ENCODE measurements around the gene DENND1B.
"Not testable (repeated sequence)": the region's sequence is repeated elsewhere in the genome, so short reads cannot be mapped to it uniquely, and the experiment has no call there.

Gene DENND1B

DNA sequence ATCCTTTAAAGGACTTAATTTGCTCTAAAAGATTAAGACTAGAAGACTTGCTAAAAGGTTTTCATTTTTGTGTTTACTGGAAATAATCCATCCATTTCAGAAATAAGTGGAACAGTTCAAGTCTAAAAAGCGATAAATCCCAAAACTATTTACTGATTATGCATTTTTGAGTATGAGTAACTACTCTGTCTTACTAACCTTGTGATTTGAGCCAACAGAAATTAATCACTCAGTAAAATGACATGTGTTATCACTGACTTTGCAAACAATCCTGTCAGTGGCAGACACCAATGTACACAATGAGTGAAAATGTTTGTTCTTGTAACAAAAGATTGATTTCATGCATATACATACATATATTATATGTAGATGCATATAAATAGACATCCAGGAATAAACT lies 218.0 kb downstream of the DENND1B start:
- DNase-seq (ENCODE audit: low spot score), result no peak

DNA sequence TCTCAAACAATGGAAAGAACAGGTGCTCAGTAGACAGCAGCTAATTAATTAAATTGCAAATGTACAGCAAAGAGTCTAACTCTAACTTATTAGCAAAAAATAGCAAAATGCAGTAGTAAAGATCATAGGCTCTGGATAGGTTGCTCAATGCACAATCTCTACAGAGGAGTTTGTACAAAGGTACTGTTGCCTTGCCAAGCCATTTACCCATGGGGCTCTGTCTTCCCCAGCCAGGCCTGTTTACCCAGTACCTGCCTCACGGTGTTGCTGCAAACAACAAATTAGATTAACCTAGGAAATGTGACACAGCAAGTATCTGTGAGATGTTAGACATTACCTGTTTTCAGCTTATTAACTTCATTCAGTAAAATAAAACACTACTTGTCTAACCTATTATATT lies 222.0 kb downstream of the DENND1B start:
- no peak for DNase-seq (ENCODE audit: low spot score)

DNA sequence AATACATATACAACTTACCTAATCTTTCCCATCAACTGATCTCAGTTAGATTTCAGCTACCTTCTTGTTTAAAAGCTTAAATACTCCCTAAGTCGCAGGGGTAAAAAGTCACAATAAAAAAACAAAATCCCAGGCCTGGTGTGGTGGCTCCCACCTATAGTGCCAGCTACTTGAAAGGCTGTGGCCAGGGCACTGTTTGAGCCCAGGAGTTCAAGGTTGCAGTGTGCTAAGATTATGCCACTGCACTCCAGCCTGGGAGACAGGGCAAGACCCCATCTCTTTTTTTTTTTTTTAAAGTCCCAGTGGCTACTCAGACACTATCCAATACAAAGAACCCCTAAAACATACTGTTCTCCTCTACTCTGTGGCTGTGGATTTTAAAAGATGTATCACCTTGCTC lies 228.3 kb downstream of the DENND1B start:
- DNase-seq (ENCODE audit: low spot score), result no peak

DNA sequence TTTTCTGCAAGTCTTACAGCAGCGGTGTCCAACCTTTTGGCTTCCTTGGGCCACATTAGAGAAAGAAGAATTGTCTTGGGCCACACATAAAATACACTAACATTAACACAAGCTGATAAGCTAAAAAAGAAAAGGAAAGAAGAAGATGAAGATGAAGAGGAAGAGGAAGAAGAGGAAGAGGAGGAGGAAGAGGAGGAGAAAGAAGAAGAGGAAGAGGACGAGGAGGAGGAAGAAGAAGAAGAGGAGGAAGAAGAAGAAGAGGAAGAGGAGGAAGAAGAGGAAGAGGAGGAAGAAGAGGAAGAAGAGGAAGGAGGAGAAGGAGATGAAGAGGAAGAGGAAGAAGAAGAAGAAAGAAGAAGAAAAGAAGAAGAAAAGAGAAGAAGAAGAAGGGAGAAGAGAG lies 230.7 kb downstream of the DENND1B start:
- no peak for DNase-seq (ENCODE audit: low spot score)

DNA sequence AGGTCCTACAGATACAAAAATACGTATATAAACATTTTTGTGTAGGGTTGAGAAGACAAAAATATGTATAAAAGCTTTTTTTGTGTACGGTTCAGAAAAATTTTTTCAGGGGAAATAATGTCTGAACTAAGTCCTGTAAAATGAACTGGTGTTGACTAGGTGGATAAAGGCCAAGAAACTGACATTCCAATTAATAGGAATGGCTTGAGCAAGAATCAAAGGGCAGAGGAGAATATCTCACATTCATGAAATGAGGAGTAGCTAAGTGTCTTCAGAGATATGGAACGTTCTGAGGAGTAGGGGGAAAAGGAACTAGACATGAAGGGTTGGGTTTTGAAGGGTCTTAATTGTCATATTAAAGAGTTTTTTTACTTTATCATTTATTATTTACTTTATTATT lies 231.2 kb downstream of the DENND1B start:
- no peak for DNase-seq (ENCODE audit: low spot score)

DNA sequence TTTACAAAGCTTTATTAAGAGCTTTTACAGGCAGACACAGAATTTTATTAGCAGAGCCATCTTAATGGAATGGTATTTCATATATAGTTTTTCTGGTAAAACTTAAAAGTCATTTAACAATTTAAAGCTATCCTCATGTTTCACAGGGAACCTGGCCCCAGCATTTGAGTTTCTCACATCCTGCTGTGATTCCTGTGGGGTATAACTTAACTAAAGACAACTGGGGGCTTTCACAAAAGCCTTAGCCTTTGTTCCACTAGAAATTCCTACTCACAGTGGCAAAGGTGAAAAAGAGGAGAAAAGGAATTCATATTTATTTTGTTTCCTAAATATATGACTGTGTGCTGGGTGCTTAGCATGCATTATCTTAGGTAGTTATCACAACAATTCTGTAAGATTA lies 233.9 kb downstream of the DENND1B start:
- DNase-seq (ENCODE audit: low spot score), result no peak

DNA sequence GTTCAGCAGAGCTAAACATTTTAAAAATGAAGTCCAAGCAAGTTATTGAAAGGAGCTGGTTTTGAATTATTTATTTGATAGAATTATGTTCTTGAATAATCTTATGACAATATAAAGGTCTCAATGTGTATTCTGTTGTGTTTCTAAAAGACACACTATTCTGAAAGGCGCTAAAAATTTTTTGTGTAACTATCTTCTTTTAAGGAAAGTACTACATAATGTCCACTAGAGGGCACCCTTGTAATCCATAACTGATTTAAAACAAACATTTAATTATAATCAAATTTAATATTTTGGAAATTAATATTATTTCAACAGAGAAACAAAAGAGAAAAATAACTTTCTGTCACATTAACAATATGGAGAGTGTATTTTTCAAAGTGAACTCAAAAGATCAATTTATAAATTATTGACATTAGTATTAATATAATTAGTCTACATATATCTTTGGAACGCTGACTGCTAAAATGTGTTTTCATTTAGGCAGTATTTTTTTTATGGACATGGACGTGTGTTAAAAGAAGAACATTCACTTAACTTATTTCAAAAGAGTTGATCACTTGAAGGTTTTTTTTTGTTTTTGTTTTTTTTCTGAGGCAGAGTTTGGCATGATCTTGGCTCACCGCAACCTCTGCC lies 248.4 kb downstream of the DENND1B start:
- DNase-seq (ENCODE audit: low spot score), result peak; percentile 12

DNA sequence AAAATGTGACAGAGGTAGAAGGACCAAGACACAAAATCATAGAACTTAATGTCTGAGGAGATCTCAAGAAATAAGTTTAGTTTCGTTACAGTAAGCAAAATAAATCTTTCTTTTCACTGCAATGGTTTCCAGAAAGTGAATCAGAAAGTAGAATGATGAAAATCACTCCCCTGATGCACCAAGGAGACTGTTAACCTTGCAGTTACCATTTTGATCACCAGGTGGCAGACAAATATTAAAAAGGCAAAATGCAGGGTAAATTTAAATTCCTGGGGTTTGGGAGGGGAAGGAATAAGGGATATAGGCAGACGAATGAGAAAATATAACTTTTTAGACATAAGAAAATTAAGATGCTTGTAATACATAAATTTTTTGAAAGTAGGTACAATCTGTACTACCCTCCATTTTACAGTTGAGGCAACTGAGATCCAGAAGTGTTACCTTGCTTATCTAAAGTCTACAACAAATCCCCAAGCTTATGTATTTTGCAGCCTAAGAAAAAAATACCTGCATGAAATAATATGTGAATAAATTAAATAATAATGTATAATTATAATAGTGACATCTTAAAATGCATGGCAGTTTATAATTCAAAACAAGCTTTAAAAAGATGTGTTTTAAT lies 254.1 kb downstream of the DENND1B start:
- no peak for DNase-seq (ENCODE audit: low spot score)

DNA sequence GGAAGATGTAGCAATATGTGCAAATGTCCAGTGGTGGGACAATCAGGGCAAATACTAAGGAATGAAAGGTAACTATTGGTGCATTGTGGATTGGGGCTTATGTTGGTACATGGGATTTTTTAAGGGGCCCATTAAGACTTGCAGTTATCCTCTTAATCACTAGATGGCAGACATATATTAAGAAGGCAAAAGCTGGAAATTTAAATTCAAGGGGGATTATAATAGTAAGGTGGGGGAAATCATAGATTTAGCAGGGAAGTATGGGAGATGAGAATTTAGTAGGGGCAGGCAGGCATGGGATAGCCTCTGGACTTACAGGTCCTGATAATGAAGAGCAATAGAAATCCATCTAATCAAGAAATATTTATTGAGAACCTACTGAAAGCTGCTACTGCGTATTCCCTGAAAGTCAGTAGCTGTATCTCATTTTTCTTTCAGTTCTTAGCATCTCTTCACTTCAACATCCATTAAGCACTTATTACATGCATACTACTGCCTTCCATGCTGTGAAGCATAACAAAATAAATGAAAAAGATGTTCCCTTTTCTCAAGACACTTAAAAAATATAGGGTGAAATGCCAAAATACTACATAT lies 255.4 kb downstream of the DENND1B start:
- DNase-seq (ENCODE audit: low spot score), result no peak

DNA sequence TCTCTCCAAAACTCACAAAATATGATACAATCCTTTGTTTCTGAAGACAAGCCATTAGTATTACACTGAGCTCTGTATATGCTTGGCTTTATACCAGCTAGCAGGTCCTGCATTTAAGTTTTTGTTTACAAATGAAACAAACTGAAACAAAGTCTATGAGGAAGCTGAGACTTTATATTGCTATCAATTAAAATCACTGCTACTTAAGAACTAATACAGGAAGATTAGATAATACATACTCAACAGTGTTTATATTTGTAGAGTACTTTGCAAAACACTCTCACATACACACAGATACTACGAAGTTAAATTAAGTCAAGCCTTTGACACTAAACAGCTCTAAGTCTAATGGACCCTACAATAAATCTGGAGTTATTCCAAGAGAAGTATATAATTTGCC lies 259.9 kb downstream of the DENND1B start:
- no peak for DNase-seq (ENCODE audit: low spot score)

DNA sequence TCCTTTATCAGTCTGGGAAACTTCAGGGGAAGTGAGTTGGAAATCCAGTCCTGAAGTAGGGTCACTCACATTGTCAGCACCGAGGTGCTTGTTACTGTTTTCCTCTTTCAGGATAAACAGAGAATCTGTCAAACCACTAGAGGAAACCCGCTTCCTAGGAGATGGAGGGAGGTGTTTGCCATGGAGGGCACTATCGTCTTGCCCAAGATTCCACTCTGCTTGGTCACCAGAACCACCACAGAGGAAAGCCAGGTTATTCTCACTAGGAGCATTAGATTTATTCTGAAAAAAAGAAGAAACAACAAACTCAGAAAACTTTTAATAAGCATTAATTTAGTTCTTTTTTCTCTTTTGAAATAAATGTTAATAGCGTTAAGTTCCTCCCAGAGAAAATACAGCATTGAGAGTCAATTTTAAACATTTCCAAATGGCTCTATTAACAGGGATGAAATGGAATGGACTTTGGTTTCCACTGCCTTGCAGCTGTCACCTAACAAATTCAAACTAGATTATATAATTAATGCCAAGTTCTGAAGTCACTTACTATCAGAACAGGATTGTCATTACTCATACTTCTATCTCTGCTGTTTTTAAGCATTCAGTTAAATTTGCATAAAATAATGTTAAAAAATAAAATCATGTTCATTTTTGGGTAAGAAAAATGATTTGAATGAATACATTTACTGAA lies 264.4 kb downstream of the DENND1B start:
- DNase-seq (ENCODE audit: low spot score), result no peak

DNA sequence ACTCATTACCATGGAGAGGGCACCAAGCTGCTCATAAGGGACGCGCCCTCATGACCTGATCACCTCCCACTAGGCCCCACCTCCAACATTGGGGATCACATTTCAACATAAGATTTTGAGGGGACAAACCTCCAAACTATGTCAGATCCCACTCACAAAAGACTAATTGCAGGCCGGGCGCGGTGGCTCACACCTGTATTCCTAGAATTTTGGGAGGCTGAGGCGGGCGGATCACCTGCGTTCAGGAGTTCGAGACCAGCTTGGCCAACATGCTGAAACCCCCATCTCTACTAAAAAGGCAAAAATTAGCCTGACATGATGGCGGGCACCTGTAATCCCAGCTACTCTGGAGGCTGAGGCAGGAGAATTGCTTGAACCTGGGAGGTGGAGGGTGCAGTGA lies 278.6 kb downstream of the DENND1B start:
- DNase-seq (ENCODE audit: low spot score), result no peak

DNA sequence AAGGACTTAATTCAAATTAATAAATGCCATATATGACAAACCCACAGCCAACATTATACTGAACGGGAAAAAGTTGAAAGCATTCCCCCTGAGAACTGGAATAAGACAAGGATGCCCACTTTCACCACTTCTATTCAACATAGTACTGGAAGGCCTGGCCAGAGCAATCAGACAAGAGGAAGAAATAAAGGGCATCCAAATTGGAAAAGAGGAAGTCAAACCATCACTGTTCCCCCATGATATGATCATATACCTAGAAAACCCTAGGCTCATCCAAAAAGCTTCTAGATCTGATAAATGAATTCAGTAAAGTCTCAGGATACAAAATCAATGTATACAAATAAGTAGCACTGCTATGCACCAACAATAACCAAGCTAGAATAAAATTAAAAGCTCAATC lies 283.8 kb downstream of the DENND1B start:
- DNase-seq (ENCODE audit: low spot score), result not testable (repeated sequence)

DNA sequence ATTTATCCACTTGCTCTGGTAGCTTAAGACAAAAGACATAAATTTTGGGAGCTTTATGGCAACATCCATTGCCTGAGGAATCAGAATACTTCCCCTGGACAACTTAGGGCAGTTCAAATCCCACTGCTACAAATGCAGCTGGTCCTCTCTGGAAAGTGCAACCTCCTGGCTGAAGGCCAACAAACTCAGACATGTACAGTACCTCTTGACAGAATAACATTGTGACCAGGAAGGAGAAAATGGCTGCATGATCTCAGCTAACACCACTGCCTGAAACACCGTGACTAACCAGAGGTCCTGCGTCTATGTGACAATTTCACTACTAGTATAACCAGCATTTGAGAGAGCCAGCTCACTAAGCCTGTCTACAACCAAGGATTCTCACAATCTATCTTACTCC lies 288.3 kb downstream of the DENND1B start:
- no peak for DNase-seq (ENCODE audit: low spot score)

DNA sequence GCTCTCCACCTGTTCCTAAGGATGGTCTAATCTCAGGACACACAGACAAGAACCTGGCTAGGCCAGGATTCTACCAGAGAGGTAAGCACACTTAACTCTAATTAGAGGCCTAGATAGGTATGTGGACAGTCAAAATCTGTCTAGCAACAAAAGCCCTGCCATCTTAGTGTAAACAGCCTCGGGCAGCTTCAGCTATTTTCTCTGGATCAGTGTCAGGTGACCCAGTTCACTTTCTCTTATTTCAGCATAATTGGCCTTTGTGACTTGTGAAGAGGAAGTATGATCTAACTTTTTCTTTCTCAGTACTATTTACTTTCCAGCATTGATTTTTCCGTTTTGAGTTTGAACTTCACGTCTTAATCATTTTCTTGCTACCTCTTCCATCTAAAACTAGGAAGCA lies 289.5 kb downstream of the DENND1B start:
- DNase-seq (ENCODE audit: low spot score), result no peak

DNA sequence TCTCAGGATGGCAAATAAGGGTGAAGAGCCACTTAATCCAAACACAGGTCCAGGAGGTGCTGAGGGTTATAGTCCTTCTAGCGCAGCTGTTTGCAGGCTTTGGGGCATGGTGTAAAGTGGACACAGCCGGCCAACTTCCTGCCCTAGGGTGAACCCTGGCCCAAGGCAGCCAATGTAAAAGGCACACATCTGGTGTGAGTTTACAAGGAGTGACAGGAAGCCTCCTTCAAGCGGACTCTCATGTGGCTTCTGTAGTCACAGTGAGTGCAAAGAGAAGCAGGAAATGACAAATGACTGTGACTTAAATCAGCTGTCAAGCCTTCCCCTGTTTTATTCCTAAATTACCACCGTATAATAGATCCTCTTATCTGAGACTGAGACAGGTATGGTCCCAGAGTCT lies 294.2 kb downstream of the DENND1B start:
- no peak for DNase-seq (ENCODE audit: low spot score)

DNA sequence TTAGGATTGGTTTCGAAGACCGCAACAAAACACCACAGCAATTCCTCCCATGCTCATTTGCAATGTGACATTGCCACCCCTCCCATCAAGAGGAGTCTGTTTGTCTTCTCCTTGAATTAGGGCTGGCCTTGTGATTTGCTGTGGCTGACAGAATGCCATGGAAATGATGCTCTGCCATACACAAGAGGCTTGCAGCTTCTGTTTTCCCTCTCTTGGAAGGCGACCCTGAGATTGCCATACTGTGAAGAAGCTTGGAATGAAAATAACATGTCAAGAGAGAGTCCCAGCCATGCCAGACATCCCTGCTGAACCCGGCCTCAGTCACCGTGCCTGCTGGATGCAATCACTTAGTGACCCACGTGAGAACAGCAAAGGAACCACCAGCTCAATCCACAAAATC lies 294.8 kb downstream of the DENND1B start:
- no peak for DNase-seq (ENCODE audit: low spot score)

DNA sequence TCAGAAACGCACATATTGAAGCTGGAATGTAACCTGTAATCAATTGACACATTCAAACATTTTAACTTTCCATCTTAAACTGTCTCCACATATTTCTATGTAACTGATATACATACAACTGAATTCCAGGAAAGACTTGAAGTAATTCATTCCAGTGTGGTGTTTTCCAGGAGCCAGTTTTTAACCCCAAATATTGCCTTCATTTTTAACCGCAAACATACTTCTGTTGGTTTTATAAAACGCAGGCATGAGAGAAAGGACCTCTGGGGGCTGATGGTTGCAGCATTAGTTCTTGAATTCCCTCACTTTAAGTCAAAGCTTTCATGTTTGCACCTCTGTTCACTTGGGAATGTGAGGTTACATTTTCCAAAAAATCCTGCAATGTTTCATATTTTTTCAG lies 303.1 kb downstream of the DENND1B start:
- DNase-seq (ENCODE audit: low spot score), result no peak

DNA sequence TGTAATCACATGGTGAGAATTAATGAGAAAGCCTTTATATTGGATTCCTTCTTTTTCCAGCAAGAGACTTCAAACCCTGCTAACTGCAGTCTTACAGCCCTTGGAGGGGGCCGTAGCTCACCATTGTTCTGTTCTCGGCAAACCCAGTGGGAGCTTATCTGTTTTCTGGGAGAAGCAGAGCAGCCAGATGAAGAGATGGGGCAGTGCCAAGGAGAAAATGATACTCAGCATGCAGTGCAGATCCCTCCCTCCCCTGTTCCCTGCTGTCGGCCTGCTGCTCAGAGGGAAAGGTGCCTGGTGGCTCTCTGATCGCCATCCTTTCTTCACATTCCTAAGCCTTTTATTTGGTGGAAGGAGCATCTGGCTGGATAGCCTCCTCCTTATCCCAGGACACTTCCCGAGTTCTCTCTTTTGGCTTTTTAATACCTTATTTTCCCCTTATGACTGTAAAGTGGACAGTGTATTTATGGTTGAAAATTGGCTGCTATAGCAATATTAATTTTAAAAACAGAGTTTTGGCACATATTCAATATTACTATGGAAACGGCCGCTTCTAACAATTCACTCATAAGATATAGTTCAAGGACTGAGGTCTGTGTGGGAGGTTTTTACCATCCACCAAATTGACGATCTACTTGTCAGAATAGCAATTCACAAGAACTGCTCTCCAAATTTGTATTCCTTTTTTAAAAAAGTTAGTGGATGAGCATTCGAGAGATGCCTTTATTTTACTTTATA lies 303.9 kb downstream of the DENND1B start:
- DNase-seq (ENCODE audit: low spot score), result peak; percentile 7

DNA sequence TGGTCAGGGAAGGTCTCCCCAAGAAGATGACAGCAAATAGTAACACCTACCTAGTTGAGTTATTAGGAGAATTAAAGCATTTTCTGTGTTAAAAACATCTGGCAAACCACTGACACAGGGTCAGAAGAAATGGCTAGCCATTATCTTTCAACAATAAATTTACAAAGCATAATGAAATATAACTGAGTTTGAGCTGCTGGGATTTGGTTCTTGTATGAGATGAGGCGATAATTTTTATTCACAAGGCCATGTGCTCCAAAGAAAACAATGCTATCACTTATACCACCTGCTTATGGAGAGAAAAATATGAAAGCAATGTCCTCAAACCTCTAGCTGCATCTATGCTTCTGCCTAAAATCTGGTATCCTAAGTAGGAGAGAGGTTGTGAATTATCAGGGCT lies 304.9 kb downstream of the DENND1B start:
- no peak for DNase-seq (ENCODE audit: low spot score)

DNA sequence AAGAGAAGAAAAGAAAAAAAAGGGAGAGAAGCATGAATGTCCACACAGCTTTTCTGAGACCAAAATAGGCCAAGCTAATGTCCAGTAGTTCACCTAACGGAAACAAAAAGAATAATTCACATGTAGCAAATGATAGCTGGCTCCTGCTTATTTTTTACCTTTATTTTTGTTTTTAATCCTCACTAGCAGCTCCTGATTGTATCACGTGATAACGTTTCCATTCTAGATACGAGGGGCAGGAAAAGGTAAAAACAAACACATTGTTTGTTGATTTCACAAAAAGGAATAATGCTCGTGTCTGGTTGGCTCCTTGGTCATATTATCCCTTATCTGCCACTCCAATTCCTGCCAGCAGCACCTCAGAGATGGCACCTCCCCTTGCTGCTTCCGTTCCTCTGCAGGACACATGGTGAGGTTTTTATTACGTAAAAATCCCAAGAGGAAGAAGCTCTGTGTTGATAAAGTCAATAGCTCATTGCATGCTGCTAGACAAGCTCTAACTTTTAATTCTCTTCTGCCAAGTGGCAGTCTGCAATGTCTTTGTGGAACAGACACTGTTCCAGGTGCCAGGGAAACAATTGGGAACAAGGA lies 305.6 kb downstream of the DENND1B start:
- DNase-seq (ENCODE audit: low spot score), result no peak

DNA sequence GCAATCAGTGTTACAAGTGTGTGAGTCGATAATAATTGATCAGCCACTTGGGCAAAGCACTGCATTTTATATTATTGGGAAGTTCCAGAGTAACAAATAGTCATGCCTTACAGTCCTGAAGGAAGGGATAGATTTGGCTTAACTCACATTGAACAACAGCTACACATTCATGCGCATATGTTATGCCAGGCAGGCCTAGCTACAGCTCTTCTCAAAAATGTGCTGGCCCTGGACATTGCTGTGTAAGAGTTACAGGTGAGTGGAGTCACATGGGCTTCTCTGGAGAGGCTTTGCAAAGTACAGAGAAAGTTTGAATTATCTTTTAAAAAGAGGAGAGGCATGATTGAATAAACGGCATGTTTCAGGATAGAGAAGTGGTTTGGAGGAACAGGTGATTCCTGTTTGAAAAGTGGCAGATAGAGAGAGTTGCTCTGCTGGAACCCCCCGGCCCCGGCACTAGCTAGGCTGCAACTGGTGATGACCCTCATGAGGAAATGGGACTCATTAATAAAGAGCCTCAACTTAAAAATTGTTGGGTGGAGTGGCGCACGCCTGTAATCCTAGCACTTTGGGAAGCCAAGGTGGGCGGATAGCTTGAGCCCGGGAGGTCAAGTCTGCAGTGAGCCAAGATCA lies 306.6 kb downstream of the DENND1B start:
- DNase-seq (ENCODE audit: low spot score), result no peak

All from putamen (tissue), 1 donor.